HEK293 (cell line): Measurements from ENCODE around the gene TOM1.

Source experiments
- GLIS1 ChIP-seq: fragments of 450-650 bp; formaldehyde crosslinking; IDR thresholded peaks from 2 replicates; pipeline ENCODE4 v1.5.1; 2016; ENCODE audit warnings: missing biosample characterization, missing genetic modification characterization
- GLIS2 ChIP-seq: fragments of 450-650 bp; formaldehyde crosslinking; IDR thresholded peaks from 2 replicates; pipeline ENCODE4 v1.5.1; 2016; ENCODE audit warnings: missing biosample characterization, missing genetic modification characterization
- KLF8 ChIP-seq: fragments of 450-650 bp; formaldehyde crosslinking; IDR thresholded peaks from 2 replicates; pipeline ENCODE4 v1.5.1; 2016; ENCODE audit warnings: missing biosample characterization, missing genetic modification characterization
- TSHZ1 ChIP-seq: fragments of 450-650 bp; formaldehyde crosslinking; IDR thresholded peaks from 2 replicates; pipeline ENCODE4 v1.5.1; 2016; ENCODE audit warnings: missing biosample characterization, missing genetic modification characterization, borderline replicate concordance
- ZNF10 ChIP-seq: fragments of 450-650 bp; formaldehyde crosslinking; IDR thresholded peaks from 2 replicates; pipeline ENCODE4 v1.5.1; 2017; ENCODE audit warnings: missing biosample characterization, missing genetic modification characterization
- ZNF2 ChIP-seq: fragments of 450-650 bp; formaldehyde crosslinking; IDR thresholded peaks from 2 replicates; pipeline ENCODE4 v1.5.1; 2016; ENCODE audit warnings: missing biosample characterization, missing genetic modification characterization
- ZNF214 ChIP-seq: fragments of 450-650 bp; formaldehyde crosslinking; IDR thresholded peaks from 2 replicates; pipeline ENCODE4 v1.5.1; 2017; ENCODE audit warnings: missing biosample characterization, mild to moderate bottlenecking, missing genetic modification characterization, borderline replicate concordance
- ZNF449 ChIP-seq: fragments of 450-650 bp; formaldehyde crosslinking; IDR thresholded peaks from 2 replicates; pipeline ENCODE4 v1.5.1; 2017; ENCODE audit warnings: missing biosample characterization, mild to moderate bottlenecking, missing genetic modification characterization, moderate library complexity
- ZNF518A ChIP-seq: fragments of 450-650 bp; formaldehyde crosslinking; conservative IDR thresholded peaks from 2 replicates; pipeline ENCODE4 v1.5.1; 2016; ENCODE audit warnings: low read depth, missing biosample characterization, missing genetic modification characterization
- ZNF600 ChIP-seq: fragments of 450-650 bp; formaldehyde crosslinking; IDR thresholded peaks from 2 replicates; pipeline ENCODE4 v1.5.1; 2016; ENCODE audit warnings: missing biosample characterization, missing genetic modification characterization
- ZNF629 ChIP-seq: fragments of 450-650 bp; formaldehyde crosslinking; IDR thresholded peaks from 2 replicates; pipeline ENCODE4 v1.5.1; 2017; ENCODE audit warnings: missing biosample characterization, missing genetic modification characterization
- ZNF654 ChIP-seq: fragments of 450-650 bp; formaldehyde crosslinking; IDR thresholded peaks from 2 replicates; pipeline ENCODE4 v1.5.1; 2016; ENCODE audit warnings: low read depth, missing biosample characterization, missing genetic modification characterization
- ZNF707 ChIP-seq: fragments of 450-650 bp; formaldehyde crosslinking; IDR thresholded peaks from 2 replicates; pipeline ENCODE4 v1.5.1; 2016; ENCODE audit warnings: missing biosample characterization, missing genetic modification characterization
- ZSCAN30 ChIP-seq: fragments of 450-650 bp; IDR thresholded peaks from 2 replicates; pipeline ENCODE4 v1.5.1; 2018; ENCODE audit warnings: missing biosample characterization, mild to moderate bottlenecking, missing genetic modification characterization, moderate library complexity
- ZSCAN4 ChIP-seq: fragments of 450-650 bp; formaldehyde crosslinking; IDR thresholded peaks from 2 replicates; pipeline ENCODE4 v1.5.1; 2017; ENCODE audit warnings: missing biosample characterization, missing genetic modification characterization
- TF ChIP-seq, protein P1 (sequence below): fragments of 450-650 bp; formaldehyde crosslinking; IDR thresholded peaks from 2 replicates; pipeline ENCODE4 v1.5.1; 2016; ENCODE audit warnings: missing biosample characterization, missing genetic modification characterization
- TF ChIP-seq, protein P2 (sequence below): fragments of 450-650 bp; formaldehyde crosslinking; IDR thresholded peaks from 2 replicates; pipeline ENCODE4 v1.5.1; 2016; ENCODE audit warnings: missing biosample characterization, missing genetic modification characterization

Gene TOM1

DNA sequence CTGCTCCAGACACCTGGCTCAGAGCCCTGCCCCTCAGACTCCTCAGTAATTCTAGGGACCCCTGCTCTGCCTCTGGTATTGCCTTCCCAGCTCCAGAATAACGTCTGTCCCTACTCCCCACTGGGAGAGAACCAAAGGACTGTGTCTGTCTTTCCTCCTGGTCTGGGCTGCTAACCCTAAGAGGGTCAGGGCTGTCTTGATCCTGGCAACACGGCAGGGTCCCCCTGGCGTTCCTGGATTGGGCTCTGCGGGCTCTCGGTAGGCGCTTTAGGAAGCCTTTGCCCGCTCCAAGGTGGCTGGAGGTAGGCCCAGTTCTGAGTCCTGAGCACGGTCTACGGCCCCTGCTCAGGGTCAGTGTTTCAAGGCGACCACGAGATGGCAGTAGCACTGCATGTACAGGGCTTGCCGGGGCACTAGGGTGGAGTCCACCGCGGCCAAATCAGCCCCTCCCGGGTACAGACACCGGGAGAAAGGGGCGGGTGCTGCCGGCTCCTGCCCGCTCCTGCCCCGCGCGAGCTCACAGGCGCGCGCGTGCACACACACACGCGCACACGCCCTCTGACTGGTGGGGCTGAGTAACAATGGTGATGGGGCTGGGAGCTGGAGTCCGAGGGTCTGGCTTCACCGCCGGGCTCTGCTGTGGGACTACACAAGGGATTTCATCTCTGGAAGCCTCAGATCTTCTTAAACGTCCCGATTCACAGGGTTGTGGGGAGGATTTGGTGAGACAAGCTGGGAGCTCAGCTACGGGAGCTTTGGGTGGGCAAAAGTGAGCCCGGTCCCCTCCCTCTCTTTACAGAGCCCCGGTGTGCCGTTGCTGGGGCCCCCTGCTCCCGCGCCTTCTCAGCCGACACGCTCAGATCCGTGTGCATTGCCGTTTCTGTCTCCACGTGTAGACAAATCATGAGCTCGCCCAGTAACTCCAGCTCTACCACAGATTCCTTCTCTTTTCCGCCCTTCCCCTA is 51.1 kb downstream of the TOM1 start (continued):
- TF ChIP-seq ZNF449 (tag by site-specific recombination), result no peak; the same call in 1 of the 2 replicates
- TF ChIP-seq ZNF654 (tag by site-specific recombination), result peak; percentile 98
- peak; percentile 67 for TF ChIP-seq ZNF10
- TF ChIP-seq, protein P1, sequence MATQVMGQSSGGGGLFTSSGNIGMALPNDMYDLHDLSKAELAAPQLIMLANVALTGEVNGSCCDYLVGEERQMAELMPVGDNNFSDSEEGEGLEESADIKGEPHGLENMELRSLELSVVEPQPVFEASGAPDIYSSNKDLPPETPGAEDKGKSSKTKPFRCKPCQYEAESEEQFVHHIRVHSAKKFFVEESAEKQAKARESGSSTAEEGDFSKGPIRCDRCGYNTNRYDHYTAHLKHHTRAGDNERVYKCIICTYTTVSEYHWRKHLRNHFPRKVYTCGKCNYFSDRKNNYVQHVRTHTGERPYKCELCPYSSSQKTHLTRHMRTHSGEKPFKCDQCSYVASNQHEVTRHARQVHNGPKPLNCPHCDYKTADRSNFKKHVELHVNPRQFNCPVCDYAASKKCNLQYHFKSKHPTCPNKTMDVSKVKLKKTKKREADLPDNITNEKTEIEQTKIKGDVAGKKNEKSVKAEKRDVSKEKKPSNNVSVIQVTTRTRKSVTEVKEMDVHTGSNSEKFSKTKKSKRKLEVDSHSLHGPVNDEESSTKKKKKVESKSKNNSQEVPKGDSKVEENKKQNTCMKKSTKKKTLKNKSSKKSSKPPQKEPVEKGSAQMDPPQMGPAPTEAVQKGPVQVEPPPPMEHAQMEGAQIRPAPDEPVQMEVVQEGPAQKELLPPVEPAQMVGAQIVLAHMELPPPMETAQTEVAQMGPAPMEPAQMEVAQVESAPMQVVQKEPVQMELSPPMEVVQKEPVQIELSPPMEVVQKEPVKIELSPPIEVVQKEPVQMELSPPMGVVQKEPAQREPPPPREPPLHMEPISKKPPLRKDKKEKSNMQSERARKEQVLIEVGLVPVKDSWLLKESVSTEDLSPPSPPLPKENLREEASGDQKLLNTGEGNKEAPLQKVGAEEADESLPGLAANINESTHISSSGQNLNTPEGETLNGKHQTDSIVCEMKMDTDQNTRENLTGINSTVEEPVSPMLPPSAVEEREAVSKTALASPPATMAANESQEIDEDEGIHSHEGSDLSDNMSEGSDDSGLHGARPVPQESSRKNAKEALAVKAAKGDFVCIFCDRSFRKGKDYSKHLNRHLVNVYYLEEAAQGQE (tag by site-specific recombination), result no peak
- TF ChIP-seq TSHZ1 (tag by site-specific recombination), result no peak
- TF ChIP-seq GLIS2 (tag by site-specific recombination), result peak; percentile 7; the same call in 1 of the 2 replicates
- 0 out of 2 replicates have a peak, but pooled peaks have one; percentile 32 for TF ChIP-seq ZNF600 (tag by site-specific recombination)
- no peak for TF ChIP-seq ZNF214 (tag by site-specific recombination)
- 0 out of 2 replicates have a peak, but pooled peaks have one; percentile 8 for TF ChIP-seq ZNF518A (tag by site-specific recombination)
- peak; percentile 36; the same call in 1 of the 2 replicates for TF ChIP-seq ZNF629 (tag by site-specific recombination)
- TF ChIP-seq ZSCAN30 (tag by site-specific recombination), result peak; percentile 76; the same call in 1 of the 2 replicates
- 0 out of 2 replicates have a peak, but pooled peaks have one; percentile 34 for TF ChIP-seq ZNF2 (tag by site-specific recombination)
- TF ChIP-seq KLF8, result peak; percentile 96
- peak; percentile 45; the same call in 1 of the 2 replicates for TF ChIP-seq GLIS1 (tag by site-specific recombination)
- TF ChIP-seq ZSCAN4 (tag by site-specific recombination), result peak; percentile 47; the same call in 1 of the 2 replicates
- TF ChIP-seq, protein P2, sequence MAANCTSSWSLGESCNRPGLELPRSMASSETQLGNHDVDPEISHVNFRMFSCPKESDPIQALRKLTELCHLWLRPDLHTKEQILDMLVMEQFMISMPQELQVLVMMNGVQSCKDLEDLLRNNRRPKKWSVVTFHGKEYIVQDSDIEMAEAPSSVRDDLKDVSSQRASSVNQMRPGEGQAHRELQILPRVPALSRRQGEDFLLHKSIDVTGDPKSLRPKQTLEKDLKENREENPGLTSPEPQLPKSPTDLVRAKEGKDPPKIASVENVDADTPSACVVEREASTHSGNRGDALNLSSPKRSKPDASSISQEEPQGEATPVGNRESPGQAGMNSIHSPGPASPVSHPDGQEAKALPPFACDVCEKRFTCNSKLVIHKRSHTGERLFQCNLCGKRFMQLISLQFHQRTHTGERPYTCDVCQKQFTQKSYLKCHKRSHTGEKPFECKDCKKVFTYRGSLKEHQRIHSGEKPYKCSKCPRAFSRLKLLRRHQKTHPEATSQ (tag by site-specific recombination), result 0 out of 2 replicates have a peak, but pooled peaks have one; percentile 9
- no peak for TF ChIP-seq ZNF707 (tag by site-specific recombination)
